Brain pericyte (primary cell): ENCODE data around the gene ATOH8.

Experiments used
- DNase-seq: peaks from one replicate; pipeline ENCODE4 v3.0.0-alpha.2; 2012; ENCODE audit warnings: low read depth, low spot score

ATOH8 gene

DNA sequence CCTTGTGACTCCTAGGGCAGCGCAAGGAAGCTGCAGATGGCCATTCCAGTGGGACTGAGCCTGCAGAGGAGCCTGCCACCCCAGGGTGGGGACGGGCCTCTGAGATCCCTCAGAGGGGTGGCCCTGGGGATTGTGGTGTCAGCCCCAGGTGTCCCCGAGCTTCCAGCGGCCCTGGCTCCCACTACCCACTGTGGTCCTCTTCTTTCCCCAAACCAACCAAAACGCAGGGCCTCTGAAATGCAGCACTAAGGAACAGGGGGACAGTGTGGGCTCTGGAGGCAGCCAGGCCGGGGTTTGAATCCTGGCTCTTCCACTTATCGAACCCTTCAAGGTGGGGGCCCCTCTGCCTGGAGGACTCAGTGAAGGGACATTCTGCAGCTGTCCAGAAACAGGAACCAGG lies 32.7 kb downstream of the ATOH8 start:
- DNase-seq, result no peak

DNA sequence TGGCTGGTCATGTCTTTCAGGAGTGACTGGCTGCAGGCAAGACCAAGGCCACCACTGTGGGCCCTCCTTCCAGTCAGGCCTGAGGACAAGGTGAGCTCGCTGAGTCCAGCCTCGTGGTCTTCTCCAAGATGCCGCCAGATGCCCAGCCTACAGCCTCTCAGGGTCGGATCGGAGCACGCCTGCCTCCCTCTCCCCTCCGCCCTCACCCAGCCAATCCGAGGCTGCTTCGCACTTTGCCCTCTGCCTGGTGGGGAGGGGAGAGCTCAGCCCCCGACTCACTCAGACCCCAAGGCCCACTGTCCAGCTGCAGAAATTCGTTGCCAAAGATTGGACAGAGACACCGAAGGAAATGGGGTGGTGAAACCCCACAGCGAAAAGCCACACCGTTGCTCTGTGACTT lies 33.1 kb downstream of the ATOH8 start:
- no peak for DNase-seq

DNA sequence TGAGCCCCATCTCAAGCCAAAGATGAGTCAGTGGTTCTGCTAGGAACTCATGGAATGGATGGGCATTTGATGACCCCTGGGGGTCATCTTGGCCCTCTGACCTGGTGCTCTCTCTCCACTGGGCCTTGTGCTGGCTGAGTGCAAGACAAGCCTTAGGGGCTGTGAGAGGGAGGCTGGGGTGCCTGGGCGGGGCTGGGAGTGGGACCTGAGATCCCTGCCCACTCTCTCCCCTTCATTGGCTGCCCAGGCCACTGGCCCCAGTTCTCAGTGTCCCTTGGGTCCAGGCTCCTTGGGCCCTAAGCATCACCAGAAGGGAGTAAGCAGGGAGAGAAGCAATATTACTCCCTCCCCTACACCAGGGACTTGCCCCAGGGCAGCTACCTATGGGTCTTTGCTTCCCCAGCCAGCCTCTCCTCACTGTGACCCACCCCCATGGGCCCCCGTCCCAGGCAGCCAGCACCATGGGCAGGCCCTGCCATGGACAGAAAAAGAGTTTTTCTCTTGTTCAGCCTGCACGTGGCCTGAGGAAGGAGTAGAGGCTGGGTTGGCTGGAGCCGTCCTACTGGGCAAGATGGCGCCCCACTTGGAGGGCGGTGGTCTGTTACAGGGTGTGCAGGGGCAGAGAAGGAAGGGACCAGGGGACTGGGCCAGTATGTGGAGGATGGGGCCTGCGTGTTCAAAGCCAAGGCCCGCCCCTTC lies 33.6 kb downstream of the ATOH8 start:
- no peak for DNase-seq

DNA sequence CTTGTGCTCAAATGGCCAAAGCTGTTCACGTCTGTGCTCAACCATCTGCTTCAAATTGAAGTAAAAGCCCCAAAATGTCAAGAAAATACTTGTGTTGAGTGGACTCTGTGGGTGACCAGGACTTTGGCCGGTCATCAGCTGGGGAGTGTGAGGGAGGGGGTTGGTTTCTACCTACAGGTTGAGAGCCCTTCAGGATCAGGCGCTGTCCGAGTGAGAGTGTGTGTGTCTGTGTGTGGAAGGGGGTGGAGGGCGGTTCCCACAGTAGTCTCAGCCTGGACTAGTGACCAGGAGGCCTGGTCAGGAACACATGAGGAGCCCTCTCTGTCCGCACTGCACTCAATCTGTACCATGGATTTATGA lies 34.2 kb downstream of the ATOH8 start:
- no peak for DNase-seq

DNA sequence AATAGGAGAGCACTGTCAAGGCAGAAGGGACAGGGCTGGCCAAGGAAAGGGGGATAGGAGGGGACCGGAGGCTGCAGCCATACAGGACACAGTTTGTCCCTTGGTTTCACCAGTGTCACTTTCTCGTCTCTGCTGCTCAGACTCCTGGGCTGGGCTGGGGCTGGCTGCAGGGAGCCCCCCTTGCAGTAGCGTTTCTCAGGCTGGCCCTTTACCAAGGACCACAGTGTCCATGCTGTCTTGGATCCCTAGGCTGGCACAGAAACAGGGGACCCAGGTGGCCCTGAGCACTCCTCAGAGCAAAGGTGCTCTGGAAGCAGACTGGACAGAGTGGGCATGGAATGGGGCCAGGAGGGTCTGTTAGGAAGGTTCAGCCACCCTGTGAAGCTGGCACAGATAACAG lies 34.8 kb downstream of the ATOH8 start:
- no peak for DNase-seq

DNA sequence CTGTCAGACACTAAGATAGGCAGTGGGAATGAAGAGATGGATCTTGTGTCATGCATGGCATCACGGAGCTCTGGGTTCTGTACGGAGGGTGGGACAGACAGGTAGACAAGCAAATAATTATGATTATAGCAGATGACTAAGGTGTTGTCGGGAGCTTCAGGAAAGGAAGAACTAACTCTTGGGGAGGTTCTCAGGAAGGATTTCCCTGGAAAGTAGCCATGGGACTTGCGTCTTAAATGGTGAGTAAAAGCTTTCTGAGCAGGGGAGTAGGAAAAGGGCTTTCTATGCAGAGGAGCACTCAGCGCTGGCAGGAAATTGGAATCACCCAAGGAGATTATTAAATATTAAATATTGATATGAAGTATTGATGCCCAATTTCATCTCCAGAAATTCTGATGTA lies 35.5 kb downstream of the ATOH8 start:
- no peak for DNase-seq

DNA sequence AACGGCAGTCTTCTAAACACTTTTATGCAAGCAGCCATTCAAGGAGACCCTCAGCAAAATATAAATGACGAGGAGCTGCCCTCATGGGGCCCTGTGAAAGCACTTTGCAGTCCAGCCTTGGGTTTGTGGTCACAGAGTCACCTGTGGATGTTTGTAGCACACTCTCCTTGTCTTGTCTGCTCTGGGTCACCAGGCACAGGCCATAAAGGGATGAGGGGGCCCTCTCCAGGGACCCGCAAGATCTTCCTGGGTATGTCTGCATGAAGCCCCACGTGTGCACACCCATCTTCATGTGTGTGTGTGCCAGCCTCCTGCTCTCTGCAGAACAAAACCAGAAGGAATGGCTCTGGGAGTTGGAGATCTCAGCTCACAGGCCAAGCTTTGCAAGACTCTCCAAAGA lies 36.2 kb downstream of the ATOH8 start:
- DNase-seq, result no peak

DNA sequence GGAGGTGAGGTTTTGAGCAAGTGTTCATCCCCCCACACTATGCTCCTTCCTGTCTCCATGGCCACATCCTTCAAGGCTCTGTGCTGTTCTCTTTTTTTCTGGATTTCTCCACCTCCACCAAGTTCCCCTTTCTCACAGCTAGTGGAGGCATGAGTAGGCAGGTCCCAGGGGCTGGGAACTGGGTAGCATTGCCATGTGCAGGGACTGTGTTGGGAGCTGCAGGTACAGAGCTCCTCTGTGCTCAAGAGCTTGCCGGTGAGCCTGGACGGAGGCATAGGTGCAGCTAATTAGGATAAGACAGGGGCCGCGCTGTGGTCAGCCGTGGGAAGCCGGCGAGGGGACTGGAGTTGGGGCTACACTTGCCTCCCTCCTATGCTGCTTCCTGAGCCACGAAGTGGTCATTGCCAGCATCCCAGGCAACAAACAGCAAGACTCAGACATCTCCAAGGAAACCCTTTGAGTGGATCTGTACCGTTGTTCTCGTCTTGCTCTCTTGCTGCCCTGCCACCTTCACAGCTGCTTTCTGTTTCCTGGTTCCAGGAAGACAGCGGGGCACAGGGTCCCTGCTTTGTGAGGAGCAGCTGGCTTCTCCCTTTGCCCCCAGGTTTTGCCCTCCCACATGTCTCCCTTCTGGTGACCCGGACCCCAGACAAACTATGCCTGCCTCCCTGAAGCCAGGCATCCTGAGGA lies 36.9 kb downstream of the ATOH8 start:
- DNase-seq, result no peak

DNA sequence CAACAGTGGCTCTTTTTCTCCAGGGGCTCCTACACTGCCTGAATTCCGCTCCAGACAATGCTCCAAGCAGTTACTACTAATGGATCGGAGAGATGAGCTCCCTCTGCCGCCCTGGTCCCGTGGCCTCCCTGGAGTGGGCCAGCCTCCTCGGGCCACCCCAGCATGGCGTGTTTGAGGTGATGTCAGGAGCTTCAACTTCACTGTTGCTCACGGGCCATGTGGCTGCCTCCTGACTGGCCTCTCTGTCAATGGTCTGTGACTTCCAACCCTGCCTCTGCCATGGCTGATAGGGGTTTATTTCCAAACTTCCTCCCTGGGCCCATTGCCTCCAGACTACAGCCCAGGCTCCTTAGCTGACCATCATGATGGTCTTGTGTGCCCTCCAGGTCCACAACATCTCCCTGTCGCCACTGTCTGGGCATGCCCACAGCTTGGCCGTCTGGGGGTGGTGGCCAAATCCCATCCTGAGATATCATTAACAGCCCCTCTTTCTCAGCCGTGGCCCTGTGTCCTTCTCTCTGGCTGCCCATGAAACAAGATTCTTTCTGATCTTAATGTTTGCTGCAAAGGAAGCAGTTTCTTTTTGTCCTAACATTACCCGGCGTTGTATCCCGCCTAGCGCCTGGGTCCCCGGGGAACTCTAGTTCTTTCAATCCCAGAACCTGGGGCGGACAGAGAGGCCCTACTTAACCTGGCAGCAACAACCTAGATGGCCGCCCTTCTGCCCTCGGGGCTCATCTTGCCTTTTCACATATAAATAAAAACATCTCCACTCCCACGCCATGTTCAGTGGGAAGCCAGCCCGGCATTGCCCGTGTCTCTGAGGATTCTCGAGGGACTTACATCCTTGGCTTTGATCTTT lies 38.1 kb downstream of the ATOH8 start:
- DNase-seq, result no peak

DNA sequence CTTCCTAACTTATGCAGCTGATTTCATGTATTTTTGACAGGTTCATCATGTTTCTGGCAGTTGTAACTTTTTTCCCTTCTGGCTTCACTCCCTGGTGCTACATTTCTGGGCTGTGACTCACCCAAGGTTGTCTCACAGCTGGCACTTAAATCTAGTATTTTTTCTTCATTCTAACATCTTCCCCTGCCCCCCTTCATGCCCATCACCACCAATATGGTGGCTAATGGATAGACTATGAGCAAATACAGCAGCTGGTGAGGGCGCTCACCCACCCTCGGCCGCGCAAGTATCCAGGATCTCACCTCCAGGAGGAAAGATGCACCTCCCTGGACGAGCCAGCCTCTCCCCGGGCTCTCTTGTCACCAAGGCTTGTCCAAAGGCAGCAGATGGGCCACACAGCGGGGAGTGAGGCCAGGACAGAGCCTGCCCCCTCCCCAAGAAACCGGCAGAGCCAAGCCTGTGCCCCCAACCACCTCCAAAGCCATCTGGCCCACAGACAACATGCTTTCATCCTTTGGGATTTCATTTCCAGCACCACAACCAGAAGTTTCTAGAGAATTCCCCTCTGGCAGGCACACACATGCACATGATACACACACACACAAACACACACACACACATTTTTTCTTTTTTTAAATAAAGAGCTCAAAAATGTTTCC lies 39.1 kb downstream of the ATOH8 start:
- DNase-seq, result no peak

DNA sequence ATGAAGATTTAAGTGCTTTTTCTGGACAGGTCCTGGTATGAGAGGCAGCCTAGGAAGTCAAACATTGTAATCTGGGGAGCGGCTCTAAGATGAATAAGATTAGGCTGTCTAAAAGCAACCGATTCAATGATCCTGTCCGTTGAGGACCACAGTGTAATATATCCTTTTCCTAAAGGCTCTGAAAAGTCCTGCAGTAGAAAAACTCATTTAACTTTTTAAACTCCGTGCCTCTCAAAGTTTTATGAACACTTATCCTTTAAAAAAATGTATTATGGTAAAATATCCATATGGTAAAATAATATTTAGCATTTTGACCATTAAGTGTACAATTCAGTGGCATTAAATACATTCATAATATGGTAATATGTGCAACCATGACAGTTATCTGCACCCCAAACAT lies 39.8 kb downstream of the ATOH8 start:
- no peak for DNase-seq

DNA sequence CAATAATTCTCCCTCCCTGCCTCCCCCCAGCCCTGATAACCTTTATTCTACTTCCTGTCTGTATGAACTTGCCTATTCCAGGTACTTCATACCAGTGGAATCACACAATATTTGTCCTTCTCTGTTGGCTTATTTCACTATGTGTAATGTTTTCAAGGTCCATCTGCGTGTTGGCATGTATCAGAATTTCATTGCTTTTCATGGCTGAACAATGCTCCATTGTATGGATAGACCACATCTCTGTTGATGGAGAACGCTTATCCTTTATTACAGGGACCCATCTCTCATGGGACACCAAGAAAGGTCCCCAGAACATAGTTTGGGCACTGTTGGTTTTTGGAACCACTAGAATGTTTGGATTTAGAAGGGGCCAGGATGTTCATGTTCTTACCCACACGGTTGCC lies 40.2 kb downstream of the ATOH8 start:
- DNase-seq, result no peak

DNA sequence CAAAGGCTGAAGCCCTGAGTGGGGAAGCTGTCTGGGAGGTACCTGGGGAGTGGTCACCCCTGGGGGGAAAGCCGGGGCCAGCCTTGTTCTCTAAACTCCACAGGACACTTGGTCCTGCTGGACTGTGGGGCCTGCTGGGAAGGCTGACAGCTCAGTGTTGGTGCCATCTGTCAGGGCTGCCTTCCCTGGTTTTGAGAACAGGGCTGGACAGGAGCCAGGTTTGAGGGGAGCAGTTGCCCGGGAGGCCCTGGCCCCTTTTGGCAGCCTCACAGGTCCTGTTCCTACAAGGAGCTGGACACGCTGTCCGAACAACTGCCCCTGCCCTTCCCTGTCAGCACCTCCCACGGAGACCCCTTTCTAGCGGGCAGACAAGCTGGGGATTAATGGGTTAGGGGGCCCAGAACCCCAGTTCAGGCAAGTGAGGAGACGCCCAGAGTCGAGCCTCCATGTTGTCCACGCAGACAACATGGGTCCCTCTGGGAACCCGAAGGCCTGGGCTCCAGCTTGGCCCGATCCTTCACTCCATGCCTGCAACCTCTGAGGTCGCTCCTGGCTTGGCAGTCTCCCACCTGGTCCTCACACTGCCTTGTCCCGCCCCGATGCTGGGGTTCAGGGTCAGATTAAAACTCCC lies 40.8 kb downstream of the ATOH8 start:
- DNase-seq, result no peak

DNA sequence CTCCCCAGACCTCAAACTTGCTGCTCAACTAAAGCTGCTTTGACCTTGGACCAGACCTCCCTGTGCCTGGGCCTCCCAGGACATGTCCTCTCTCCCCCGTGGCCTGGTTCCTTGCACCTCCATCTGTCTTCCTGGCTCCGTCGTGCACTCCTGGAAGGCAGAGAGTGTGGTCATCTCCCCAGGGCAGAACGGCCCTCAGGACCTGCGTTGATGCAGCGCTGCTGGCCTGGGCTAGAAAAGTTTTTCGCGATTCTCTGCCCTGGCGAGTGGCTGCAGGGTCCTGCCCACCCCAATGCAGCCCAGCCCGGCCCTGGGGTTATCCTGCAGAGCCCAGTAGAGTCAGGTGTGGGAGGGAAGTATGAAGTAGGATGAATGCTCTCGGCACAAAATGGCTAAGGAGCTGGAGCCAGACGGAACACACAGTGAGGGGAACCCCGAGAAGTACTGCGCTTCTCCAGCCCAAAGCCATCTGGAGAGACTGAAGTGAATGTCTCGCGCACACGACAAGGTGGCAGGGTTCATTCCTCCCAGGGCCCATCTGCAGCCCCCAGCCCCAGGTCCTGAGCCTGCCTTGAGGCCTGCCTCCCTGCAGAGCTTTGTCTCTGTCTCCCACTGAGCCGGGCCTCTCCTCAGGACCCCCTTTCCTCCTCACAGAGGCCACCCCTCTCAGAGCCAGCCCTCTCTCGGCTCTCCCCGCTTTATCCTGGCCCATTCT lies 41.7 kb downstream of the ATOH8 start:
- no peak for DNase-seq

DNA sequence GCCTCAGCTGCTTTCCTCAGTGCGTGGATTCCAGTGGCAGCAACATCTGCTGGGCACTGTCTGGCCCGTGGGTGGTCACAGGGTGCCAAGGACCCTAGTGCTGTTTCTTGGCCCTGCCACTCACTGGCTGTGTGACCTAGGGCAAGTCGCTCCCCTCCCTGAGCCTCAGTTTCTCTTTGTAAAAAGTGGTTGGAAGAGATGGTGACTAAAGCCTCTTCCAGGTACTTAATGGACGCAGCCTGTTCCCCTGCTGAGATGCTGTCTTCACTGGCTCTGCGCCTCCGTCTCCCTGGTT lies 42.2 kb downstream of the ATOH8 start:
- no peak for DNase-seq

DNA sequence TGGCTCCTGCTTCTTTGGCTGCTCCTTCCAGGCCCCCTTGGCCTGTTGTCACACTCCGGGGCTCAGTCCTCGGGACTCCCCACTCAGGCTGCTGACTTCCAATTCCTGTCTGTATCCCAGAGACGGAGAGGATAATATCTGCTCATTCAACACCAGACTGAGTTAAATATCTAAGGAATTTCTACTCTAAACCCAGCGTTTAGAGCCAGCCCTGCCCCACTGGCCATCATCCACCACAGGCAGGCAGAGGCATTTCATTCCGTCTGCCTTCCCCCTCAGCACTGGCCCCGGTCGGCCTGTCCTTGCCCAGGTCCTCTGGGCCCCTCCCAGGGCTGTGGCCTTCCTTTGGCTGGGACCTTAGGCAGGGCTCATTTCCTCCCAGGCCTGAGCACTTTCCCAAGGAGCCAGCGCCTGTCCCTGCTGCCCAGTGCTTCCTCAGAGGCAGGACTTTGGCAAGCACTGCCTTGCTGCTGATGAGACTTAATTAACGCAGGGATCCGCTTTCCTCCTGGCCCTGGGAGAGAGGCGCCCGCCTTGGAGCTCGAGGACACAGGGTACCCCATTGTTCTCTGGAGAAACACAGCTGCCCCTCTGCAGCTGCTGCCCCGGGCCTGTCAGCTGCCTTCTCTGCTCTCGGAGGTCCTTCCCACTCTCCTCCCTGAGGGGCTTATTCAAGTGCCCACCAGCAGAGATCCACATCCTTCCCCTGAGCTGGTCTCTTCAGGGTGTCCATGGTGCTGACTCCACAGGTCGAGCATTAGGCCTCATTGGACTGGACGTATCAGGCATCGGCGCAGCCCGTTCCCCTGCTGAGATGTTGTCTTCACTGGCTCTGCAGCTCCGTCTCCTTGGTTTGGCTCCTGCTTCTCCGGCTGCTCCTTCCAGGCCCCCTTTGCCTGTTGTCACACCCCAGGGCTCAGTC lies 42.8 kb downstream of the ATOH8 start:
- DNase-seq, result no peak

DNA sequence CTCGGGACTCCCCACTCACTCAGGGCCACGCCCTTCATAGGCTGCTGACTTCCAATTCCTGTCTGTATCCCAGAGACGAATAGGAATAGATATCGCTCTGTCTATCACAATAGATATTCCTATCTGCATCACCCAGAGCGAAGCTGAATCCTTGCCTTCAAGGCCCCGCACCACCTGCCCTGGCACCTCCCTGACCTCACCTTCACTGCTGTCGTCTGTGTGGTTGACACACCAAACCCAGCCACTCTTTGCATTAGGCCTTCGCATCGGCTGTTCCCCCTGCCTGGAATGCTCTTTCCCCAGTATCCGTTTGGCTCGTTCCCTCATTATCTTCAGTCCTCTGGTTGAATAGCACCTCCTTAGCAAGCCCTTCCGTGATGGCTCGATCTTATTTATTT lies 43.5 kb downstream of the ATOH8 start:
- DNase-seq, result no peak

DNA sequence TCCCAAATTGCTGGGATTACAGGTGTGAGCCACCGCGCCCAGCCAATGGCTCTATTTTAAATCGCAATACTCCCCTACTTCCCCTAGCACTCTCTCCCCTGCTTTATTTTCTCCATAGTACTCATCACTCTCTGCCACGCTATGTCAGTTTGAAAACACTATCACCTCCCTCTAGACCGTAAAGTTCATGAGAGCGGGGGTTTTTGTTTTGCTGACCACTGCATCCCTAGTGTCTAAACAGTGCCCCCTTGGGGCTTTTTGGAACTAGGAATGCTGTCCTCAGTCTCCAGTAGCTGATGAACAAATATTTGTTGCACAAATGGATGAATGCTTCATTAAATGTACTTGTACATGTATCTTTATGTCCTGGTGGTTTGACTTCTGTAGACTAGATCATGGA lies 44.1 kb downstream of the ATOH8 start:
- DNase-seq, result no peak

DNA sequence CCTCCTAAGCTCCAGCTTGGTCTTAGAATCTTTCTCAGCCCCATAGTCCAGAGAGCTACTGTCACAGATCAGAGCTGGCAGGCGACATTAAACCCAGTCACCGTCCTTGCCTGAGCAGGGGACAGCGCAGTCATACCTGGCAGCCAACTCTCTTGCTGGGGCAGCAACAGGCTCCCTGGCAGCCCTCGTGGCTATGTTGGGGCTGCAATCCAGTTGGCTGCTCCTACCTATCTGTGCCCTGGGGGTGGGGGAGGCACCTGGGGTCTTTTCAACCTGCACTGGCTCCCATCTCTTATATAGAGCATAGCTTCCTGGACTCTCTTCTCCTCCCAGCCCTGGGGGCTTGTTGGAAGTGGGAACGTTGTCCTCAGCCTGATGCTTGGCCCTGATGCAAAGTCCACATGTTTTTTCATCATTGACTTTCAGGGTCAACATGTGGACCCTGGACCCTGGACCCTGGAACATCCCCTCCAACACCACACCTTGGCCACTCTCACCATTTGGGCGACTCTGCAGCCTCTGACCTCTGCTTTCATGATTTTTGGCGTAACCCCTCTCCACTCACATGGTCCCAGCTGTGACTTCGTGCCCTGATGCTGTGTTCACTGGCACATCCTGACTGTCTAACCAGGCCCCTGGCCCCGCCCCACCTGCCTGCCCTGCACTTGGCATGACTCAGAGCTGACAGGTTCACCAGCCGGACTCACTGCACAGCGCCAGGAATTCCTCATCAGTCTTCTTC lies 45.6 kb downstream of the ATOH8 start:
- DNase-seq, result no peak

DNA sequence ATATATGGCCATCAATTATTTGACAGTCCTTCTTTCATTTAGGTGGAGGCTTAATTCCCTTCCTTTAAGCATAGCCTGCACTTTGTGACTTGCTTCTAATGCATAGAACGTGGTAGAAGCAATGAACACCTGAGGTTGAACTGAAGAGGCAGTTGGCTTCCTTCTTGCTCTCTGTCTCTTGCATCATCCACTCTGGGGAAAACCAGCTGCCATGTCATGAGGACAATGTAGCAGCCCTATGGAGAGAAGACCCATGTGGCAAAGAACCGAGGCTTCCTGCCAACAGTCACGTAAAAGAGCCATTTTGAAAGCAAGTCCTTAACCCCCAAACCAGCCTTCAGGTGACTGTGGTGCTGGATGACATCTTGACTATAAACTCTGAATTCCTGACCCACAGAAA lies 46.8 kb downstream of the ATOH8 start:
- DNase-seq, result no peak
